ENCODE measurements around the gene TMPRSS4.

The TMPRSS4 gene

GRCh38 chr11:118076754-118077281 is at the start of gene TMPRSS4:
TMPRSS4 (plus strand) TSS chr11:118077078; CDS start chr11:118077303, 225 bp downstream.
- no peak for TF ChIP-seq CTCF (IDR thresholded peaks at IDR 0.05)

GRCh38 chr11:118027694-118028093 is 49.2 kb upstream of the TMPRSS4 start:
- TF ChIP-seq CTCF (IDR thresholded peaks at IDR 0.05), result no peak

GRCh38 chr11:118028626-118029025 is 48.3 kb upstream of the TMPRSS4 start:
- TF ChIP-seq CTCF (IDR thresholded peaks at IDR 0.05), result no peak

- TF ChIP-seq CTCF (IDR thresholded peaks at IDR 0.05), result no peak
Measured at GRCh38 chr11:118033443-118033842, 43.4 kb upstream of the TMPRSS4 start.

GRCh38 chr11:118042141-118042540 is 34.7 kb upstream of the TMPRSS4 start:
- no peak for TF ChIP-seq CTCF (IDR thresholded peaks at IDR 0.05)

- TF ChIP-seq CTCF (IDR thresholded peaks at IDR 0.05), result no peak
Measured at GRCh38 chr11:118042796-118043195, 34.1 kb upstream of the TMPRSS4 start.

GRCh38 chr11:118045191-118045590 is 31.7 kb upstream of the TMPRSS4 start:
- no peak for TF ChIP-seq CTCF (IDR thresholded peaks at IDR 0.05)

Data from LNCAP (cell line).